HG03095 (cell line): ENCODE results near the gene SAMD3.
"Not testable (repeated sequence)": the region's sequence is repeated elsewhere in the genome, so short reads cannot be mapped to it uniquely, and the experiment has no call there.

Experiments used
- ATAC-seq: cut with Tn5 transposase; IDR thresholded peaks from one replicate; pipeline ENCODE4 v1.9.1; 2021; ENCODE audit warnings: moderate library complexity; ENCODE audit not compliant: unreplicated experiment

SAMD3 gene

GRCh38 chr6:130182466-130182865, 40.3 kb downstream of the SAMD3 start:
- no peak for ATAC-seq

- ATAC-seq, result no peak
Observed at GRCh38 chr6:130178692-130179091, 44.1 kb downstream of the SAMD3 start.

DNA sequence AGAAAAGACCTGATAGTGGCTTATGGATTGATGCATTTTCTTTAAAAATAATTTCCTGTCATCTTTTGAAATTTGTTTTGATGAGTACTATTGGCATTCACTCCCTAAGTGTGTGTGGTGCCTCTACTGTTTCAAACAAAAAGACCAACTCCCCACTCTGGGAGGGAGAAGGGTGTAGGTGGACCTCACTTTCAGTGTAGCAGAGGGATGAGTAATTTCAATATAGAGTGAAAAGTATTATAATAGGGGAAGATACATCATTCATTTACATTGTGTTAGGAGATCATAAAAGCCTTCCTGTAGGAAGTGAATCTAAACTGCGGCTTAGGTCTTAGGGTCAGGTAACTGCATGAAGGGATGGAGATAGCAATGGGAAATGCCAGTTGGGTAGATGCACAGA, 46.4 kb downstream of the SAMD3 start:
- ATAC-seq, result no peak

- not testable (repeated sequence) for ATAC-seq
Observed at GRCh38 chr6:130173377-130174004, 49.3 kb downstream of the SAMD3 start.

DNA sequence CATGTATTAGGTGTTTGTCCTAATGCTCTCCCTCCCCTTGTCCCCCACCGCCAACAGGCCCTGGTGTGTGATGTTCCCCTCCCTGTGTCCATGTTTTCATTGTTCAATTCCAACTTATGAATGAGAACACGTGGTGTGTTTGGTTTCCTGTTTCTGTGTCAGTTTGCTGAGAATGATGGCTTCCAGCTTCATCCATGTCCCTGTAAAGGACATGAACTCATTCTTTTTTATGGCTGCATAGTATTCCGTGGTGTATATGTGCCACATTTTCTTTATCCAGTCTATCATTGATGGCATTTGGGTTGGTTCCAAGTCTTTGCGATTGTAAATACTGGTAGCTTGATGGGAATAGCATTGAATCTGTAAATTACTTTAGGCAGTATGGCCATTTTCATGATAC, 52.6 kb downstream of the SAMD3 start:
- ATAC-seq, result not testable (repeated sequence)

- no peak for ATAC-seq
Observed at GRCh38 chr6:130167655-130168054, 55.1 kb downstream of the SAMD3 start.

GRCh38 chr6:130164251-130164650, 58.5 kb downstream of the SAMD3 start:
- ATAC-seq, result no peak

DNA sequence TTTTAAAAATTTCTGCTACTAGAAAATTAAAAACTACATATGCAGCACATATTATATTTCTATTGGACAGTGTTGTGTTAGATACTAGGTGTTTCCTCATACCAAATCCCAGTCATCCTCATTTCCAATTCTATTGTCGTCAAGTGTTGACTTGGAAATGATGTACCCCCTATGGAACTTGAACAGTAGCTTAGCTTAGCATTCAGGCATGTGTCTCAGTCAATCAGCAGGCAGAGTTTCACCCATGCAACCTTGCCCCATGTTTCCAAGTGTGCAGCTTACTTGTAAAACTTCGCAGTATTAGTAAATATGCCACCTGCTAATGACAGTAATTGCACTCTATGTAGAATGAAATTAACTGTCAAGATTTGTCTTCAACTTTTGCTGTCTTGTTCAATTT, 59.5 kb downstream of the SAMD3 start:
- ATAC-seq, result no peak

DNA sequence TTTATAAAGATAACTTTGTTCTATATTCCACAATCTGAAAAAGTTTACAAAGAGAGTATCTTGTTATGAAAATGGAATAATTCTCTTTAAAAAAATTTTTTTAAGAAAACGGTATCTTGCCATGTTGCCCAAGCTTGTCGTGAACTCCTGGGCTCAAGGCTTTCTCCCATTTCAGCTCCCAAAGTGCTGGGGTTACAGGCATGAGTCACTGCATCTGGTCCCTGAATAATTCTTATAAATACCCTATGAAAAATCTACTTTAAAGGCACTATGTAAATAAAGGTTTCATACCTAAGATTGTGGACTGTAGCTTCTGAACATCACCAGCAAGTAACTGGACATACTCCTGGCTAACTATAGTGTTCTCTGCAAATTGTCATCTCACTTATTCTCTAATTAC, 60.3 kb downstream of the SAMD3 start:
- ATAC-seq, result no peak

DNA sequence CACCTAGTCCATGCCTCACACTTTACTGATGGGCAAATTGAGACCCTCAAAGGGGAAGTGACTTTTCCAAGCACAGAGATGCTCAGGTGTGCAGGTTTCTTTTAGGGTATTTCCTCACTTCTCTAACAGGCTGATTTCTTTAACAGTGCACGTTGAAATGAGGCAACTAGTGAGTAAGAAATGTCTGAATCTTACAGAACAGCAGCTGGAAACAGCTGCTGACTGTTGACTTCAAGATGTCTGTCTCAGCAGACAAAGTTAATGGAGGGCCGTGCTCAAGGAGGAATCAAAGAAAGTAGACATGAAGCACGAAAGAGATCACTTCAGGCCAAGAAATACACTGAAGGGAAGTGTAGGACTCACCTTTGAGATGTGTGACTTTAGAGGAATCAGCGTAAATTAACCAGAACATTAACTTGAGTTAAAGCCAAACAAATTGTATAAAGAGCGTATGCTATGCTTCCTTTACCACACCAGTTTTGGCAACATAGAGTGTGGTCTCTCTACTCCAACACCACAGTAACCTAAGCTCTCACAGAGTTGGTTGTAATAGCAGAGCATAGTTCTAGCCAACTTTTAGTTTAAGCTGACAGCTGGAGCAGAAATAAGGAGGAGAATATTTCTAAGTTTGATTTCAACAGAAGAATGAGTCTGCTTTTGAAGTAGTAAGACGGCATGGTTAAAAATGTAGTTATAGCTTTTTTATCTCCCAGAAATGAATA, 60.9 kb downstream of the SAMD3 start:
- ATAC-seq, result no peak

DNA sequence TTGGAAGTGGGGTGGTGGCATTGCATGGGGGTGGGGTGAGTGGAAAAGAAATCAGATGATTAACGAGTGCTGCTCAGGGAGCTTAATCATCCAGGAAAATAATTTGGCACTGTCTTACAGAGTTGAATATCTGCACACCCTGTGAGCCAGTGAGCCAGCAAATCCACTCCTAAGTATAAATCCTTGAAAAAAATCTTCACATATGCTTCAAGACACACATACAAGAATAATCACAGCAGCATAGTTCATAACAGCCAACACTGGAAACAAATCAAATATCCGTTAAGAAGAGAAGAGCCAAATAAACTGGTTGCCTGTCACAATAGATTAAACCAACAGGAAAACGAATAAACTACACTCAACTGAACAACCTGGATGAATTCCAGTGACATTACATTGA, 62.8 kb downstream of the SAMD3 start:
- ATAC-seq, result no peak

GRCh38 chr6:130158548-130158947, 64.2 kb downstream of the SAMD3 start:
- ATAC-seq, result no peak

DNA sequence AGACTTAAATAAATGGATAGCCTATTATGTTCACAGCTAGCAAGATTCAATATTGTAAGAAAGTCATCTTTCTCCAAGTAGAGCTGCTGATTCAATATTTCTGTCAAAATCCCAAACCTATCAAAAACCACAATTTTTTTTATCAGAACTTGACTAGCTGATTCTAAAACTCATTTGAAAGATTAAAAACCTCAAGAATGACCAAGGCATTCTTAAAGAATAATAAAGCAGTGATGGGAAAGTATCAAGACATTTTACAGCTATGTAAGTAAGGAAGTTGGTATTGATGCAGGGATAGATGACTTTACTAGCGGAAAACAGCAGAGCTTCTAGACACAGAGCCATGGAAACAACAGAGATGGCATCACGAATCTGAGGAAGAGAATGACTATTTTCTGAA, 64.7 kb downstream of the SAMD3 start:
- ATAC-seq, result no peak

DNA sequence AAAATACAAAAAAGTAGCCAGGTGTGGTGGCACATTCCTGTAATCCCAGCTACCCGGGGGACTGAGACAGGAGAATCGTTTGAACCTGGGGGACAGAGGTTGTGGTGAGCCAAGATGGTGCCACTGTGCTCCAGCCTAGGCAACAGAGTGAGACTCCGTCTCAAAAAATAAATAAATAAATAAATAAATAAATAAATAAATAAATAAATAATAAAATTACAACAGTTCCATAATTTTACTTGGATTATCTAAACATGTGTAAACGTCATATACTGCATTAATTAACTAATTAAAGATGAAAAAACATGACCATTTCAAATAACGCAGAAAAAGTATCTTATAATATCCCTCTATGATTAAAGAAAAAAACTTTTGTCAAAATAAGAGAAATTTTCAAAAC, 65.8 kb downstream of the SAMD3 start:
- ATAC-seq, result no peak

DNA sequence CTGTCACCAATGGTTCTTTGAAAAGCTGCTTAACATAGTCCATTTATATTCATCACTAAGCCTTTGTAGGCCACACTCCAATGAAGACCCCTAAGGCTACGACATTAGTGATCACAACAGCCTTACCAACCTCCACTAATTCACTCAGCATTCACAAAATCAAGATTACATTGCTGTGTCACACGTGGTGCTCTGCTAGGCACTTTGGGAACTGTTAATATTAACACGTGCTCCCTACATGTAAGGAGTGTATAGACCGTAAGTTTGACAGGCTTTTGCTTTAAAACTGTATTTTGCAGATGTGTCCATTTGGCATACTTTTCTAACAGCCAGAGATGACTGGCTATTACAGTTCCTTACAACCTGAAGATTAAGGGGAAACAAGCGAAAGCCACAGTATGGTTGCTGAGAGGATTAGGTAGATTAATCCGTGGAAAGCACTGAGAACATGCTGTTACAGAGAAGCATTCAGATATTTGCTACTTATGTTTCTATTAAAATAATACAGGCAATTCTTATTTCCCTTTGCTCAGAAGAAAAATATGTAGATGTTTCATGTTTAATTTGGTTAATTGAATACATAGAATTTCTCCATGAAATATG, 69.7 kb downstream of the SAMD3 start:
- no peak for ATAC-seq

- no peak for ATAC-seq
Observed at GRCh38 chr6:130150906-130151305, 71.8 kb downstream of the SAMD3 start.

GRCh38 chr6:130149016-130149415, 73.7 kb downstream of the SAMD3 start:
- ATAC-seq, result not testable (repeated sequence)

- ATAC-seq, result no peak
Observed at GRCh38 chr6:130148181-130148580, 74.6 kb downstream of the SAMD3 start.

DNA sequence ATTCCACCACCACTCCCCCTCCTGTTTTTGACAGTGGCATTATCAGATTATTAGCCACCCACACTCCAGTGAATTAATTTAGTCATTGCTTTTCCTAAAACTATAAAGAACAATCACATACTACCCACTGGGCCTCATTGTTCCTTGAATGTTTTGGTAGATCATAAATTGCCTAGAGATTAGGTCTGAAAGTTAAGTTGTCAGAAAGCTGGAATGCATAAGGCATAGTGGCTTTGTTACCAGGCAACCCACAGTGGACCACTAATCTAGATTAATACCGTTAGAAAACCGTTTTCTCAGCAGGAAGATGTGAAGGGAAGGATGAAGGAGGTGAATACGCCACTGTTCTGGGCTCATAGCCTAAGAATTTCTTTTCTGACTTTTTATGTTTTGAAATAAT, 75.6 kb downstream of the SAMD3 start:
- ATAC-seq, result no peak

DNA sequence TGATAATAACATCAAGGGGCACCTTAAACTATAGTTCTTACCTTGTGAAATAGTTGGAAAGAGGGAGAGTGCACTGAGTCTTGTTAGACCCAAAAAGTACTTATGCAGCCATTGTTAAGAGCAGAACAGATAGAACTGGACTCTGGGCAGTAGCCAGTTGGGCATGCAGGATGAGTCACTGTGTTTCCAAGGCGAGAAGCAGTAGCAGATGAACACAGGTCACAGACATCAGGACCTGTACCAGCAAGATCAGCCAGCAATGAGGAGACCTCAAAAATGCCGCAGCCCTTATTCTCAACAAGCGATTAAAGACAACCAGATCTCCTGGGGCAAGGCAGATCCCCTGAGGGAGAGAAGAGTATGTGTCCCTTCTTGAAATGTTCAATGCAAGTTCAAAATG, 79.0 kb downstream of the SAMD3 start:
- ATAC-seq, result no peak

- no peak for ATAC-seq
Observed at GRCh38 chr6:130140084-130140483, 82.7 kb downstream of the SAMD3 start.

- ATAC-seq, result no peak
Observed at GRCh38 chr6:130138909-130139242, 83.9 kb downstream of the SAMD3 start.
